Coronary artery (tissue), 2 donors: ENCODE measurements around the gene TMEM213.
"Not testable (repeated sequence)": the region's sequence is repeated elsewhere in the genome, so short reads cannot be mapped to it uniquely, and the experiment has no call there.

Experiments
- DNase-seq: peaks from one replicate; pipeline ENCODE4 v3.0.0-alpha.2; 2017; ENCODE audit warnings: low spot score
- H3K27ac ChIP-seq, 2 donors: fragments of 200-600 bp; sonication (generic); one replicate each; pipeline ENCODE4 v1.5.1; 2016 to 2019
- H3K4me3 ChIP-seq: fragments of 200-600 bp; sonication (generic); 2 replicates; pipeline ENCODE4 v1.5.1; 2016; ENCODE audit warnings: mild to moderate bottlenecking, moderate library complexity
- TF ChIP-seq, protein P1 (sequence below): fragments of 200-600 bp; sonication (generic); IDR thresholded peaks from one replicate; pipeline ENCODE4 v1.5.1; 2019; ENCODE audit warnings: antibody characterized with exemption

The TMEM213 gene

GRCh38 chr7:138773817-138774216, 24.0 kb upstream of the TMEM213 start:
- Histone ChIP-seq H3K4me3 (no peak overlapping the region), H3K27ac (no peak overlapping the region)
- no peak for DNase-seq
- TF ChIP-seq, protein P1, sequence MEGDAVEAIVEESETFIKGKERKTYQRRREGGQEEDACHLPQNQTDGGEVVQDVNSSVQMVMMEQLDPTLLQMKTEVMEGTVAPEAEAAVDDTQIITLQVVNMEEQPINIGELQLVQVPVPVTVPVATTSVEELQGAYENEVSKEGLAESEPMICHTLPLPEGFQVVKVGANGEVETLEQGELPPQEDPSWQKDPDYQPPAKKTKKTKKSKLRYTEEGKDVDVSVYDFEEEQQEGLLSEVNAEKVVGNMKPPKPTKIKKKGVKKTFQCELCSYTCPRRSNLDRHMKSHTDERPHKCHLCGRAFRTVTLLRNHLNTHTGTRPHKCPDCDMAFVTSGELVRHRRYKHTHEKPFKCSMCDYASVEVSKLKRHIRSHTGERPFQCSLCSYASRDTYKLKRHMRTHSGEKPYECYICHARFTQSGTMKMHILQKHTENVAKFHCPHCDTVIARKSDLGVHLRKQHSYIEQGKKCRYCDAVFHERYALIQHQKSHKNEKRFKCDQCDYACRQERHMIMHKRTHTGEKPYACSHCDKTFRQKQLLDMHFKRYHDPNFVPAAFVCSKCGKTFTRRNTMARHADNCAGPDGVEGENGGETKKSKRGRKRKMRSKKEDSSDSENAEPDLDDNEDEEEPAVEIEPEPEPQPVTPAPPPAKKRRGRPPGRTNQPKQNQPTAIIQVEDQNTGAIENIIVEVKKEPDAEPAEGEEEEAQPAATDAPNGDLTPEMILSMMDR = no peak

GRCh38 chr7:138776166-138776833, 21.5 kb upstream of the TMEM213 start:
- TF ChIP-seq, protein P1 = no peak
- DNase-seq = no peak
- Histone ChIP-seq H3K4me3 (no peak overlapping the region), H3K27ac (no peak overlapping the region)

DNA sequence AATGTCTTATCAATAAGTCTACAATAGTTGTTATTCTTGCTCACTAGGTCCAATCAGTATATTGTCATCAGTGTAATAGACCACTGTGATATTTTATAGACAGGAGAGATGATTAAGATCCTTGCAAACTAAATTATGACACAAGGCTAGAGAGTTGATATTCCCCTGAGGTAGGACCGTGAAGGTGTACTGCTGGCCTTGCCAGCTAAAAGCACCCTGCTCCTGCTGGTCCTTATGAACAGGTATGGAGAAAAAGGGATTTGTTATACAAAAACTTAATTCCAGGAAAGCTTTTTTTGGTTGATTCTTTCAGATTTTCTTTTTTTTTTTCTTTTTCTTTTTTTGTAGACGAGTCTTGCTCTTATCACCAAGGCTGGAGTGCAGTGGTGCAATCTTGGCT, 16.8 kb upstream of the TMEM213 start:
- H3K27ac ChIP-seq = no peak overlapping the region
- no peak overlapping the region for H3K4me3 ChIP-seq
- DNase-seq = no peak
- TF ChIP-seq, protein P1 = no peak

- TF ChIP-seq, protein P1 = no peak
- Histone ChIP-seq H3K4me3 (no peak overlapping the region), H3K27ac (no peak overlapping the region)
- no peak for DNase-seq
Measured at GRCh38 chr7:138784692-138785091, 13.1 kb upstream of the TMEM213 start.

DNA sequence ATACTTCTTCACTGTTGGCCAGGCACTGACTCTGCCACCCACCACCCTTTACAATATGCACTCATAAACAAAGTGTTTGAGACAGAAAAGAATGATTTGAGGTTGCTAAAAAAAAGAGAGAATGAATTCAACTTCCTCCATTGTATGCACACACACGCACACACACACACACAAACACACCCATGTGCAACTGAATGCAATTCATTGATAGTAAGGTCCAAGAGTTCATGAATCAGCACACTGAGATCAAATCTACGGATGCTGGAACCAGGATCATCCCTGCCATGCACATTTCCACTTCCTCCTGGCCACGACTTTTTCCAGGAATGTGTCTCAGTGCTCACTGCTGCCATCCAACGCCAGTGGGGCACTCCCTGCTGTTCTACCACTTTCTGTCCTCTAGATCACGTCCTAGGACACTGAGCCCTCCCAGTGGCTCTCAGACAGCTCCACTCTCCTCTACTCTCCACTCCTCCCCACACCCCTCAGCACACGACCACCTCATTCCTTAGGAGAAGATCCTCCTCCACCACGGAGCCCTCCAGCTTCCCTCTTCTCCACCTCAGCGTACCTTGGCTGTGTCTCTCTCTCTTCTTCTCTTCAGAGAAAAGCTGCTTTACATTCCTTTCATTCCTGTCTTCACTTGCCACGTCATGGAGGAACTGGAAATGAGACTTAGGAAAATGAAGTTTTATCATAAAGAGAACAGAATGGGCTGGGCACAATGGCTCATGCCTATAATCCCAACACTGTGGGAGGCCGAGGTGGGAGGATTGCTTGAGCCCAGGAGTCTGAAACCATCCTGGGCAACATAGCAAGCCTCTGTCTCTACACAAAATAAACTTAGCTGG, 12.0 kb upstream of the TMEM213 start:
- DNase-seq = no peak
- Histone ChIP-seq H3K4me3 (no peak overlapping the region), H3K27ac (no peak overlapping the region)
- TF ChIP-seq, protein P1 = no peak

GRCh38 chr7:138796038-138796615, 1.7 kb upstream of the TMEM213 start:
- Histone ChIP-seq H3K4me3 (no peak overlapping the region), H3K27ac (no peak overlapping the region)
- TF ChIP-seq, protein P1 = no peak
- DNase-seq = no peak

DNA sequence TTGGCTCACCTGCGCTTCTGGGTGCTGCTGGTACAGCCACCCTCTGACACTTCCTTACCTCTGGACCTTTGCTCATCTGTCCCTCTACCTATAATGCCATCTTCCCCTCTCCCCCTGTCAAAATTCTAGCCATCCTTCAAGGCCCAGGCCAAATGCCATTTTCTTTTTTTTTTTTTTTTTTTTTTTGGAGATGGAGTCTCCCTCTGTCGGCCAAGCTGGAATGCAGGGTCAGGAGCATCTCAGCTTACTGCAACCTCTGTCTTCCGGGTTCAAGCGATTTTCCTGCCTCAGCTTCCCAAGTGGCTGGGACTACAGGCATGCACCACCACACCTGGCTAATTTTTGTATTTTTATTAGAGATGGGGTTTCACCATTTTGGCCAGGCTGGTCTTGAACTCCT, 748 bp upstream of the TMEM213 start:
- not testable (repeated sequence) for DNase-seq, H3K27ac ChIP-seq, H3K4me3 ChIP-seq
